K562 (cell line): ENCODE measurements around the gene DYSF. TPM values are rescaled to one million over a fixed set of nuclear protein-coding genes. Genes with fewer than 3 reads are reported as not detected.

Experiments
- ATAC-seq: fragments of 200-7000 bp; cut with Tn5 transposase; 3 replicates; pipeline ENCODE4 v1.9.1; 2020; ENCODE audit warnings: moderate library complexity
- BruUV-seq: library from RNA; stranded (reverse); fragments of 400-500 nt; replicated peaks from 2 replicates; lab custom pipeline; 2021; lab: Mats Ljungman, UMichigan
- CTCF ChIA-PET: fragments of 300-600 bp; formaldehyde crosslinking; extraction: SDS; loops from one replicate; lab custom pipeline; 2021; ENCODE audit warnings: low intra/inter-chr PET ratio; lab: Yijun Ruan, JAX
- POLR2A ChIA-PET: fragments of 300-600, 350-650 bp; sonication (Branson Sonifier 250); formaldehyde crosslinking; extraction: SDS; loops from one replicate; lab custom pipeline; 2021; ENCODE audit warnings: antibody characterized with exemption, inconsistent platforms; lab: Yijun Ruan, JAX
- DNase-seq, 4 experiments: peaks; one replicate each; pipeline versions ENCODE4 v3.0.0 to v3.0.0-alpha.2; 2011 to 2018; ENCODE audit warnings: low spot score in 3 of 4, mixed read lengths in 3 of 4; ENCODE audit errors: extremely low read depth in 1 of 4
- FAIRE-seq: peaks from 2 replicates; lab custom pipeline; 2011; peaks lifted over from hg19 to GRCh38; lab: Jason Lieb, UNC
- H2AFZ ChIP-seq: 2 replicates; pipeline ENCODE4 v1.6.0; 2011; ENCODE audit warnings: low read depth, low read length, control low read depth, inconsistent platforms
- H3K27ac ChIP-seq: fragments of 200-600 bp; 3 replicates; pipeline ENCODE4 v1.8.0; 2011; ENCODE audit warnings: low read depth, mild to moderate bottlenecking, control low read depth, inconsistent platforms, low read length, moderate library complexity, mixed read lengths; ENCODE audit errors: extremely low read depth
- H3K27me3 ChIP-seq, 2 experiments: fragments of 300-600 bp in 1 of 2; 2 replicates in 1 of 2; 3 replicates in 1 of 2; pipeline versions ENCODE4 v1.6.0 to v1.8.0; 2011; ENCODE audit warnings: inconsistent platforms in 2 of 2, low read length in 2 of 2, mild to moderate bottlenecking in 1 of 2, mixed read lengths in 1 of 2, moderate library complexity in 1 of 2; ENCODE audit not compliant: control insufficient read depth in 2 of 2, insufficient read depth in 2 of 2
- H3K36me3 ChIP-seq: fragments of 300-600 bp; 3 replicates; pipeline ENCODE4 v1.8.0; 2011; ENCODE audit warnings: mild to moderate bottlenecking, low read length, inconsistent platforms; ENCODE audit not compliant: control insufficient read depth, insufficient read depth
- H3K4me1 ChIP-seq, 2 experiments: fragments of 200-600 bp in 1 of 2; replicated peaks in 1 of 2; 2 replicates in 1 of 2; 3 replicates in 1 of 2; pipeline versions ENCODE4 v1.5.1 to v1.8.0; 2011; ENCODE audit warnings: inconsistent platforms in 2 of 2, low read length in 2 of 2, mild to moderate bottlenecking in 1 of 2, mixed read lengths in 1 of 2, moderate library complexity in 1 of 2; ENCODE audit not compliant: control insufficient read depth in 2 of 2, insufficient read depth in 2 of 2
- H3K4me2 ChIP-seq: 2 replicates; pipeline ENCODE4 v1.6.1; 2011; ENCODE audit warnings: low read length, control low read depth, inconsistent platforms, mixed read lengths; ENCODE audit not compliant: insufficient read depth
- H3K4me3 ChIP-seq: fragments of 200-600 bp; sonication (generic), shearing (Covaris generic); 2 replicates; pipeline ENCODE4 v1.5.1; 2016; ENCODE audit warnings: control low read depth, inconsistent platforms
- H3K79me2 ChIP-seq: fragments of 200-600 bp; 3 replicates; pipeline ENCODE4 v1.8.0; 2011; ENCODE audit warnings: low read length, inconsistent platforms; ENCODE audit not compliant: control insufficient read depth, insufficient read depth
- H3K9ac ChIP-seq, 2 experiments: 2 replicates each; pipeline versions ENCODE4 v1.6.0 to v1.6.1; 2011; ENCODE audit warnings: low read depth in 2 of 2, low read length in 2 of 2, control low read depth in 1 of 2, inconsistent platforms in 1 of 2, mild to moderate bottlenecking in 1 of 2, mixed read lengths in 1 of 2; ENCODE audit not compliant: insufficient read depth in 1 of 2
- H3K9me1 ChIP-seq: one replicate; pipeline ENCODE4 v1.6.0; 2011; ENCODE audit warnings: inconsistent platforms, mild to moderate bottlenecking, low read length, moderate library complexity; ENCODE audit not compliant: control insufficient read depth, insufficient read depth
- H3K9me3 ChIP-seq: replicated peaks from 2 replicates; pipeline ENCODE4 v1.5.1; 2011; ENCODE audit warnings: low read depth, low read length, inconsistent platforms; ENCODE audit not compliant: control insufficient read depth, insufficient read depth
- H4K20me1 ChIP-seq: replicated peaks from 2 replicates; pipeline ENCODE4 v1.6.1; 2011; ENCODE audit warnings: low read length, inconsistent platforms, mixed read lengths; ENCODE audit not compliant: control insufficient read depth, insufficient read depth
- ADNP ChIP-seq: fragments of 200-800 bp; sonication (Bioruptor generic); IDR thresholded peaks from 2 replicates; pipeline ENCODE4 v1.6.1; 2016; ENCODE audit warnings: missing genetic modification characterization, missing compliant biosample characterization
- ATF1 ChIP-seq, 2 experiments: fragments of 450-650 bp in 1 of 2; IDR thresholded peaks; 2 replicates each; pipeline ENCODE4 v1.6.1; 2016; ENCODE audit warnings: missing compliant biosample characterization in 1 of 2, missing genetic modification characterization in 1 of 2
- BRCA1 ChIP-seq, 2 experiments: fragments of 450-650 bp in 1 of 2; sonication (generic) in 1 of 2; formaldehyde crosslinking in 1 of 2; IDR thresholded peaks; 2 replicates each; pipeline versions ENCODE4 v1.5.0 to v1.6.1; 2017 to 2020; ENCODE audit warnings: mild to moderate bottlenecking in 1 of 2, missing genetic modification reagents in 1 of 2
- CXXC5 ChIP-seq: fragments of 250-450 bp; sonication (Bioruptor Pico); IDR thresholded peaks from 2 replicates; pipeline ENCODE4 v1.8.0; 2022; ENCODE audit warnings: inconsistent platforms, mild to moderate bottlenecking, moderate library complexity
- DMBX1 ChIP-seq: fragments of 250-450 bp; sonication (Bioruptor Pico); IDR thresholded peaks from 2 replicates; pipeline ENCODE4 v1.8.0; 2022; ENCODE audit warnings: inconsistent platforms, mild to moderate bottlenecking, moderate library complexity, borderline replicate concordance
- ELF2 ChIP-seq: fragments of 250-450 bp; sonication (Bioruptor Pico); IDR thresholded peaks from 2 replicates; pipeline ENCODE4 v1.5.0; 2021; ENCODE audit warnings: mild to moderate bottlenecking
- FOXJ2 ChIP-seq: fragments of 200-800 bp; sonication (Bioruptor generic); IDR thresholded peaks from 2 replicates; pipeline ENCODE4 v1.6.1; 2016; ENCODE audit warnings: missing genetic modification characterization, missing compliant biosample characterization
- HDAC1 ChIP-seq, 2 experiments: fragments of 450-650 bp; IDR thresholded peaks; 2 replicates each; pipeline ENCODE4 v1.6.1; 2016 to 2017; ENCODE audit warnings: inconsistent platforms in 1 of 2, mild to moderate bottlenecking in 1 of 2, moderate library complexity in 1 of 2
- NFXL1 ChIP-seq: fragments of 450-650 bp; formaldehyde crosslinking; IDR thresholded peaks from 2 replicates; pipeline ENCODE4 v1.4.0; 2021; ENCODE audit warnings: mild to moderate bottlenecking
- PHF21A ChIP-seq: fragments of 450-650 bp; IDR thresholded peaks from 2 replicates; pipeline ENCODE4 v1.6.1; 2017; ENCODE audit warnings: low read depth, borderline replicate concordance
- RBM17 ChIP-seq: fragments of 200-400 bp; formaldehyde crosslinking; IDR thresholded peaks from 2 replicates; pipeline ENCODE4 v1.6.1; 2017; ENCODE audit warnings: low read depth, mild to moderate bottlenecking, low read length, borderline replicate concordance
- ZNF668 ChIP-seq: fragments of 250-450 bp; sonication (Bioruptor Pico); IDR thresholded peaks from 2 replicates; pipeline ENCODE4 v1.8.0; 2022; ENCODE audit warnings: mild to moderate bottlenecking, inconsistent platforms
- WGBS: fragments of 100-300 bp; shearing (Covaris generic); methylation state at CpG from one replicate; pipeline ENCODE4 v1.1.6; 2016; ENCODE audit warnings: low coverage, mixed read lengths; ENCODE audit not compliant: insufficient coverage; ENCODE audit errors: missing lambda C conversion rate; 5-methylcytosine and 5-hydroxymethylcytosine counted together
- in situ Hi-C: fragments of 300-500 bp; cut with MboI; formaldehyde crosslinking; loops from 4 replicates; pipeline ENCODE4 v1.15.0; 2018; ENCODE audit warnings: inconsistent platforms, mixed read lengths
- intact Hi-C: fragments of 100-400 bp; cut with micrococcal nuclease; formaldehyde crosslinking; loops from 2 replicates; pipeline ENCODE4 v1.14.2; 2022
- polyA plus RNA-seq, 8 experiments: library from polyadenylated mRNA; depleted of rRNA in 4 of 8; stranded (reverse) in 5 of 8; unstranded in 3 of 8; fragments of >200 nt; fragmentation: Nextera tagmentation in 2 of 8; fragmentation: Illumina TruSeq in 1 of 8; extraction: Ambion mirVana in 2 of 8; extraction: Trizol in 1 of 8; gene quantifications; 2 replicates each; pipeline versions ENCODE4 v1.2.1 to v1.2.3, GENCODE V29; 2011 to 2014; ENCODE audit warnings: inconsistent platforms in 1 of 8, missing spikeins in 1 of 8
- total RNA-seq, 7 experiments: library from RNA; depleted of rRNA in 6 of 7; stranded (reverse); fragments of >200 nt in 6 of 7; fragmentation: Illumina TruSeq in 2 of 7; extraction: Trizol in 2 of 7; gene quantifications; 2 replicates each; pipeline versions ENCODE4 v1.2.1 to v1.2.3, GENCODE V29; 2011 to 2021; ENCODE audit warnings: low replicate concordance in 1 of 7
- TF ChIP-seq, protein P1 (sequence below), 3 experiments: fragments of 200-800 bp in 1 of 3; sonication (Bioruptor generic) in 1 of 3; sonication (generic) in 1 of 3; formaldehyde crosslinking in 1 of 3; IDR thresholded peaks; 2 replicates each; pipeline versions ENCODE4 v1.6.1 to v1.8.0; 2016 to 2022; ENCODE audit warnings: mild to moderate bottlenecking in 2 of 3, missing compliant biosample characterization in 2 of 3, missing genetic modification characterization in 2 of 3, missing genetic modification reagents in 1 of 3
- TF ChIP-seq, protein P2 (sequence below): fragments of 250-450 bp; sonication (Bioruptor Pico); IDR thresholded peaks from 2 replicates; pipeline ENCODE4 v1.4.0; 2020; ENCODE audit warnings: mild to moderate bottlenecking, moderate library complexity

The DYSF gene
- total and polyA plus RNA-seq, 9 of the 15 experiments (the other 6 are each of a cell fraction or from before 2014, with no cell fraction given) = 0.01 to 0.80 (median 0.29) TPM

GRCh38 chr2:71715241-71715750 is 261.9 kb downstream of the DYSF start:
- Histone ChIP-seq H3K4me2 (no peak overlapping the region), H3K9me3 (no peaks in the 10 kb centered on the region), H4K20me1 (no peaks in the 10 kb centered on the region), H3K4me3 (no peak overlapping the region), H3K27ac (no peak overlapping the region), H3K79me2 (no peaks in the 10 kb centered on the region), H3K9me1 (no peaks in the 10 kb centered on the region), H3K9ac (no peak overlapping the region), H3K4me1 (peaks cover 0 to 3% of the 10 kb centered on the region in 2 experiments; a peak in 1 of 5 replicates), H2AFZ (no peak overlapping the region), H3K36me3 (no peaks in the 10 kb centered on the region), H3K27me3 (peaks cover 7 to 50% of the 10 kb centered on the region in 2 experiments; a peak in 4 of 5 replicates)
- 0% methylated on average over 6 of the region's 6 CpGs for WGBS
- BruUV-seq = no TSS peak
- ATAC-seq = no peak
- intact Hi-C loops = no loop called here
- no peak for FAIRE-seq
- in situ Hi-C loops = no loop called here
- CTCF ChIA-PET = no interaction called here
- POLR2A ChIA-PET = interaction anchor here (0.6 to 0.8 kb wide), 2 partner anchors 27 to 64 kb away, joined by 3 read pairs; no protein-coding TSS in a partner anchor
- DNase-seq = no peak
- TF ChIP-seq, protein P1, sequence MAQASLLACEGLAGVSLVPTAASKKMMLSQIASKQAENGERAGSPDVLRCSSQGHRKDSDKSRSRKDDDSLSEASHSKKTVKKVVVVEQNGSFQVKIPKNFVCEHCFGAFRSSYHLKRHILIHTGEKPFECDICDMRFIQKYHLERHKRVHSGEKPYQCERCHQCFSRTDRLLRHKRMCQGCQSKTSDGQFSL (CRISPR knock-in tag; IDR thresholded peaks at IDR 0.05) = no peak
- TF ChIP-seq, protein P1 (tag; IDR thresholded peaks at IDR 0.05) = no peak
- no peak for TF ChIP-seq ELF2 (CRISPR knock-in tag)
- no peak for TF ChIP-seq PHF21A
- TF ChIP-seq HDAC1 (IDR thresholded peaks at IDR 0.05) = no peak
- TF ChIP-seq DMBX1 (CRISPR knock-in tag) = no peak
- TF ChIP-seq FOXJ2 (tag) = no peak
- no peak for TF ChIP-seq RBM17
- TF ChIP-seq, protein P2, sequence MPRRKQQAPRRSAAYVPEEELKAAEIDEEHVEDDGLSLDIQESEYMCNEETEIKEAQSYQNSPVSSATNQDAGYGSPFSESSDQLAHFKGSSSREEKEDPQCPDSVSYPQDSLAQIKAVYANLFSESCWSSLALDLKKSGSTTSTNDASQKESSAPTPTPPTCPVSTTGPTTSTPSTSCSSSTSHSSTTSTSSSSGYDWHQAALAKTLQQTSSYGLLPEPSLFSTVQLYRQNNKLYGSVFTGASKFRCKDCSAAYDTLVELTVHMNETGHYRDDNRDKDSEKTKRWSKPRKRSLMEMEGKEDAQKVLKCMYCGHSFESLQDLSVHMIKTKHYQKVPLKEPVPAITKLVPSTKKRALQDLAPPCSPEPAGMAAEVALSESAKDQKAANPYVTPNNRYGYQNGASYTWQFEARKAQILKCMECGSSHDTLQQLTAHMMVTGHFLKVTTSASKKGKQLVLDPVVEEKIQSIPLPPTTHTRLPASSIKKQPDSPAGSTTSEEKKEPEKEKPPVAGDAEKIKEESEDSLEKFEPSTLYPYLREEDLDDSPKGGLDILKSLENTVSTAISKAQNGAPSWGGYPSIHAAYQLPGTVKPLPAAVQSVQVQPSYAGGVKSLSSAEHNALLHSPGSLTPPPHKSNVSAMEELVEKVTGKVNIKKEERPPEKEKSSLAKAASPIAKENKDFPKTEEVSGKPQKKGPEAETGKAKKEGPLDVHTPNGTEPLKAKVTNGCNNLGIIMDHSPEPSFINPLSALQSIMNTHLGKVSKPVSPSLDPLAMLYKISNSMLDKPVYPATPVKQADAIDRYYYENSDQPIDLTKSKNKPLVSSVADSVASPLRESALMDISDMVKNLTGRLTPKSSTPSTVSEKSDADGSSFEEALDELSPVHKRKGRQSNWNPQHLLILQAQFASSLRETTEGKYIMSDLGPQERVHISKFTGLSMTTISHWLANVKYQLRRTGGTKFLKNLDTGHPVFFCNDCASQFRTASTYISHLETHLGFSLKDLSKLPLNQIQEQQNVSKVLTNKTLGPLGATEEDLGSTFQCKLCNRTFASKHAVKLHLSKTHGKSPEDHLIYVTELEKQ = no peak
- TF ChIP-seq ZNF668 (CRISPR knock-in tag) = no peak
- no peak for TF ChIP-seq BRCA1 (IDR thresholded peaks at IDR 0.05)
- TF ChIP-seq BRCA1 (CRISPR knock-in tag; IDR thresholded peaks at IDR 0.05) = no peak
- TF ChIP-seq ATF1 (CRISPR knock-in tag; IDR thresholded peaks at IDR 0.05) = no peak
- TF ChIP-seq ATF1 (tag; IDR thresholded peaks at IDR 0.05) = no peak
- no peak for TF ChIP-seq NFXL1 (CRISPR knock-in tag)
- TF ChIP-seq ADNP (tag) = no peak
- no peak for TF ChIP-seq CXXC5 (CRISPR knock-in tag)
